Measurements from ENCODE around the gene TMEM219. TPM values are rescaled to one million over a fixed set of nuclear protein-coding genes. Genes with fewer than 3 reads are reported as not detected.

TMEM219 gene
- total and polyA plus RNA-seq, 10 of the 15 experiments (the other 5 are each of a cell fraction or from before 2014, with no cell fraction given), result 33.6 to 74.6 (median 56.5) TPM

GRCh38 chr16:29925105-29925756 is 36.6 kb upstream of the TMEM219 start:
- H3K27me3 ChIP-seq (replicated peaks in 1 of 2; ENCODE audit: control insufficient read depth in 2 of 2, insufficient read depth in 2 of 2, low read length in 1 of 2), result no peaks in the 10 kb centered on the region
- DNase-seq (ENCODE audit: low read depth, low spot score), result no peak
- TF ChIP-seq POLR2A (IDR thresholded peaks at IDR 0.05; ENCODE audit: low read depth, low read length) (no peak), ZBTB4 (CRISPR knock-in tag; IDR thresholded peaks at IDR 0.05) (no peak), E2F8 (IDR thresholded peaks at IDR 0.05; ENCODE audit: low read depth, partially characterized antibody) (no peak), POLR2AphosphoS5 (IDR thresholded peaks at IDR 0.05; ENCODE audit: low read length) (no peak), ZNF207 (IDR thresholded peaks at IDR 0.05; ENCODE audit: borderline replicate concordance) (no peak), ZNF217 (IDR thresholded peaks at IDR 0.05) (no peak), CEBPZ (IDR thresholded peaks at IDR 0.05; ENCODE audit: low read depth, low read length) (no peak)
- TF ChIP-seq, protein P1, sequence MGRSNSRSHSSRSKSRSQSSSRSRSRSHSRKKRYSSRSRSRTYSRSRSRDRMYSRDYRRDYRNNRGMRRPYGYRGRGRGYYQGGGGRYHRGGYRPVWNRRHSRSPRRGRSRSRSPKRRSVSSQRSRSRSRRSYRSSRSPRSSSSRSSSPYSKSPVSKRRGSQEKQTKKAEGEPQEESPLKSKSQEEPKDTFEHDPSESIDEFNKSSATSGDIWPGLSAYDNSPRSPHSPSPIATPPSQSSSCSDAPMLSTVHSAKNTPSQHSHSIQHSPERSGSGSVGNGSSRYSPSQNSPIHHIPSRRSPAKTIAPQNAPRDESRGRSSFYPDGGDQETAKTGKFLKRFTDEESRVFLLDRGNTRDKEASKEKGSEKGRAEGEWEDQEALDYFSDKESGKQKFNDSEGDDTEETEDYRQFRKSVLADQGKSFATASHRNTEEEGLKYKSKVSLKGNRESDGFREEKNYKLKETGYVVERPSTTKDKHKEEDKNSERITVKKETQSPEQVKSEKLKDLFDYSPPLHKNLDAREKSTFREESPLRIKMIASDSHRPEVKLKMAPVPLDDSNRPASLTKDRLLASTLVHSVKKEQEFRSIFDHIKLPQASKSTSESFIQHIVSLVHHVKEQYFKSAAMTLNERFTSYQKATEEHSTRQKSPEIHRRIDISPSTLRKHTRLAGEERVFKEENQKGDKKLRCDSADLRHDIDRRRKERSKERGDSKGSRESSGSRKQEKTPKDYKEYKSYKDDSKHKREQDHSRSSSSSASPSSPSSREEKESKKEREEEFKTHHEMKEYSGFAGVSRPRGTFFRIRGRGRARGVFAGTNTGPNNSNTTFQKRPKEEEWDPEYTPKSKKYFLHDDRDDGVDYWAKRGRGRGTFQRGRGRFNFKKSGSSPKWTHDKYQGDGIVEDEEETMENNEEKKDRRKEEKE (IDR thresholded peaks at IDR 0.05), result no peak

More at GRCh38 chr16:29925105-29925756, 36.6 kb upstream of the TMEM219 start:
- H3K9ac ChIP-seq (ENCODE audit: control insufficient read depth, insufficient read depth, low read length), result peak overlapping the region; percentile 95
- H4K20me1 ChIP-seq (ENCODE audit: control insufficient read depth, insufficient read depth), result no peaks in the 10 kb centered on the region
- ChIA-PET SMC1A (ENCODE audit: uncharacterized antibody, unreplicated experiment) (interaction anchor here (1.1 to 1.7 kb wide), 2 partner anchors 8 to 249 kb away, joined by 3 to 5 read pairs; no protein-coding TSS in a partner anchor), POLR2A (interaction anchor here (0.6 to 2.7 kb wide), 10 partner anchors 8 to 838 kb away, joined by 3 to 15 read pairs (median 5); partner anchors contain the start of genes HIRIP3, INO80E, TAOK2 and TMEM219), CTCF (interaction anchor here (1.5 kb wide), 2 partner anchors 47 to 107 kb away, joined by 3 to 11 read pairs; no protein-coding TSS in a partner anchor), RAD21 (ENCODE audit: unreplicated experiment) (interaction anchor here (0.5 to 1.8 kb wide), 4 partner anchors 48 to 688 kb away, joined by 3 to 9 read pairs (median 4); partner anchors contain the start of gene TAOK2)
- H3K27ac ChIP-seq (ENCODE audit: control insufficient read depth, insufficient read depth), result peak overlapping the region; percentile 91
- no peaks in the 10 kb centered on the region for H3K9me3 ChIP-seq (replicated peaks; ENCODE audit: control insufficient read depth, insufficient read depth, low read length)
- H2AFZ ChIP-seq (ENCODE audit: control insufficient read depth, low read depth, low read length), result peak overlapping the region; percentile 99
- peaks cover 11% of the 10 kb centered on the region for H3K4me1 ChIP-seq (ENCODE audit: control insufficient read depth, insufficient read depth, low read length)
- BruUV-seq (replicated peaks), result no TSS peak
- peak overlapping the region; percentile 97 for H3K4me3 ChIP-seq
- ATAC-seq (no peak; the same call in 2 of the 3 replicates), FAIRE-seq (peak; percentile 88)
- H3K4me2 ChIP-seq (ENCODE audit: control insufficient read depth, insufficient read depth), result peak overlapping the region; percentile 94
- intact Hi-C loops (cut with micrococcal nuclease; ENCODE audit: unreplicated experiment), result loop anchor here (5.0 to 10.0 kb wide), 2 partner anchors 37 to 60 kb away; partner anchors contain the start of genes CDIPT and TMEM219
- 4% methylated on average over 7 of the region's 9 CpGs for WGBS (ENCODE audit: insufficient coverage, insufficient replicate concordance, low lambda C conversion rate, missing lambda C conversion rate)
- peaks cover 0 to 9% of the 10 kb centered on the region in 2 experiments; a peak in 3 of 4 replicates for H3K36me3 ChIP-seq (ENCODE audit: control insufficient read depth in 2 of 2, insufficient read depth in 2 of 2, low read length in 1 of 2)
- peaks cover 13% of the 10 kb centered on the region for H3K79me2 ChIP-seq (ENCODE audit: control insufficient read depth, insufficient read depth, low read length)
- in situ Hi-C loops (cut with MboI), result no loop called here

Data from GM12878 (cell line).